Activated B cell treated with CpG ODN at 0.5 μM for 24 hours (primary cell): ENCODE data around the gene ADAMTSL2. TPM values are rescaled to one million over a fixed set of nuclear protein-coding genes. Genes with fewer than 3 reads are reported as not detected.

ENCODE experiments used
- ATAC-seq: fragments of 200-7000 bp; cut with Tn5 transposase; one replicate; pipeline ENCODE4 v1.10.0; 2021; ENCODE audit warnings: low read depth, mild to moderate bottlenecking, moderate library complexity
- CTCF ChIA-PET: fragments of 350-600 bp; sonication (Branson Sonifier 250); formaldehyde crosslinking; loops from one replicate; lab custom pipeline; 2021; ENCODE audit warnings: antibody characterized with exemption; lab: Charles Lee
- POLR2A ChIA-PET: fragments of 350-600 bp; sonication (Branson Sonifier 250); formaldehyde crosslinking; loops from one replicate; lab custom pipeline; 2021; ENCODE audit warnings: antibody characterized with exemption; lab: Charles Lee
- DNase-seq: peaks from one replicate; pipeline ENCODE4 v3.0.0; 2022
- H3K27ac Mint-ChIP-seq: one replicate; pipeline ENCODE4 v1.8.0; 2020; ENCODE audit warnings: mixed read lengths
- H3K27me3 Mint-ChIP-seq: one replicate; pipeline ENCODE4 v1.8.0; 2021; ENCODE audit warnings: mixed read lengths
- H3K36me3 Mint-ChIP-seq: one replicate; pipeline ENCODE4 v1.8.0; 2021; ENCODE audit warnings: low read depth, mixed read lengths
- H3K4me1 Mint-ChIP-seq: one replicate; pipeline ENCODE4 v1.8.0; 2021; ENCODE audit warnings: mixed read lengths
- H3K4me3 Mint-ChIP-seq: one replicate; pipeline ENCODE4 v1.8.0; 2020; ENCODE audit warnings: mild to moderate bottlenecking, mixed read lengths
- H3K9me3 Mint-ChIP-seq: one replicate; pipeline ENCODE4 v1.8.0; 2020; ENCODE audit warnings: mixed read lengths
- CTCF ChIP-seq: fragments of 200-600 bp; IDR thresholded peaks from one replicate; pipeline ENCODE4 v1.8.0; 2022; ENCODE audit warnings: antibody characterized with exemption, mild to moderate bottlenecking
- intact Hi-C: fragments of 100-400 bp; cut with micrococcal nuclease; formaldehyde crosslinking; loops from one replicate; pipeline ENCODE4 v1.15.1; 2024
- total RNA-seq: library from RNA; stranded (reverse); gene quantifications from 2 replicates; pipeline ENCODE4 v1.2.3, GENCODE V29; 2022

Gene ADAMTSL2
- total RNA-seq, 1 donor from 2014 or later, result not detected

- no peaks in the 10 kb centered on the region for H3K9me3 Mint-ChIP-seq
- H3K4me1 Mint-ChIP-seq, result peaks cover 11% of the 10 kb centered on the region
- intact Hi-C loops, result no loop called here
- POLR2A ChIA-PET, result no interaction called here
- CTCF ChIA-PET, result no interaction called here
- TF ChIP-seq CTCF, result no peak
- no peaks in the 10 kb centered on the region for H3K36me3 Mint-ChIP-seq
- H3K27ac Mint-ChIP-seq, result no peak overlapping the region
- peaks cover 30% of the 10 kb centered on the region for H3K27me3 Mint-ChIP-seq
- no peak for DNase-seq
- ATAC-seq, result no peak
- no peak overlapping the region for H3K4me3 Mint-ChIP-seq
Observed at GRCh38 chr9:133529874-133530273, 4.6 kb upstream of the ADAMTSL2 start.

GRCh38 chr9:133531293-133531692, 3.2 kb upstream of the ADAMTSL2 start:
- ChIA-PET POLR2A (no interaction called here), CTCF (no interaction called here)
- H3K9me3 Mint-ChIP-seq, result no peaks in the 10 kb centered on the region
- intact Hi-C loops, result no loop called here
- peaks cover 11% of the 10 kb centered on the region for H3K4me1 Mint-ChIP-seq
- DNase-seq (no peak), ATAC-seq (no peak)
- H3K36me3 Mint-ChIP-seq, result no peaks in the 10 kb centered on the region
- no peak overlapping the region for H3K4me3 Mint-ChIP-seq
- no peak overlapping the region for H3K27ac Mint-ChIP-seq
- TF ChIP-seq CTCF, result no peak
- peaks cover 34% of the 10 kb centered on the region for H3K27me3 Mint-ChIP-seq

- Mint-ChIP-seq H3K27ac (no peak overlapping the region), H3K4me3 (no peak overlapping the region), H3K27me3 (peaks cover 31% of the 10 kb centered on the region), H3K36me3 (no peaks in the 10 kb centered on the region), H3K4me1 (peaks cover 11% of the 10 kb centered on the region), H3K9me3 (no peaks in the 10 kb centered on the region)
- intact Hi-C loops, result loop anchor here (1.0 to 2.0 kb wide), 4 partner anchors 193 to 461 kb away; no protein-coding TSS in a partner anchor
- ChIA-PET CTCF (interaction anchor here (2.3 to 2.5 kb wide), 2 partner anchors 194 to 462 kb away, joined by 8 to 10 read pairs; no protein-coding TSS in a partner anchor), POLR2A (no interaction called here)
- DNase-seq, result peak; percentile 49
- ATAC-seq, result peak; percentile 86
- TF ChIP-seq CTCF, result no peak
Observed at GRCh38 chr9:133532937-133533668, 1.4 kb upstream of the ADAMTSL2 start.

GRCh38 chr9:133533857-133534256, 647 bp upstream of the ADAMTSL2 start:
- H3K4me1 Mint-ChIP-seq, result peaks cover 12% of the 10 kb centered on the region
- POLR2A ChIA-PET, result no interaction called here
- intact Hi-C loops, result loop anchor here (1.0 to 2.0 kb wide), 4 partner anchors 192 to 460 kb away; no protein-coding TSS in a partner anchor
- H3K4me3 Mint-ChIP-seq, result no peak overlapping the region
- H3K9me3 Mint-ChIP-seq, result no peaks in the 10 kb centered on the region
- H3K27ac Mint-ChIP-seq, result no peak overlapping the region
- no peak for DNase-seq
- H3K27me3 Mint-ChIP-seq, result peaks cover 35% of the 10 kb centered on the region
- H3K36me3 Mint-ChIP-seq, result no peaks in the 10 kb centered on the region
- no peak for ATAC-seq
- TF ChIP-seq CTCF, result no peak
- CTCF ChIA-PET, result interaction anchor here (2.3 to 2.5 kb wide), 2 partner anchors 193 to 461 kb away, joined by 8 to 10 read pairs; no protein-coding TSS in a partner anchor

GRCh38 chr9:133535306-133535877, 888 bp downstream of the ADAMTSL2 start:
- intact Hi-C loops, result no loop called here
- Mint-ChIP-seq H3K4me1 (peaks cover 23% of the 10 kb centered on the region), H3K9me3 (no peaks in the 10 kb centered on the region), H3K36me3 (no peaks in the 10 kb centered on the region), H3K27ac (no peak overlapping the region), H3K4me3 (no peak overlapping the region), H3K27me3 (peaks cover 40% of the 10 kb centered on the region)
- no peak for TF ChIP-seq CTCF
- CTCF ChIA-PET, result no interaction called here
- ATAC-seq (no peak), DNase-seq (no peak)
- POLR2A ChIA-PET, result no interaction called here
